ENCODE measurements around the gene NAPG.

Gene NAPG

GRCh38 chr18:10525697-10526560 is at the start of gene NAPG:
Gene NAPG (plus strand): TSS chr18:10526027. CDS start chr18:10526103, 76 bp downstream.
- H3K4me3 ChIP-seq (ENCODE audit: low read depth, low read length): peak within 1 kb of the TSS; percentile 99
- DNase-seq (ENCODE audit: low read depth): peak; percentile 94
- TF ChIP-seq, protein P1, sequence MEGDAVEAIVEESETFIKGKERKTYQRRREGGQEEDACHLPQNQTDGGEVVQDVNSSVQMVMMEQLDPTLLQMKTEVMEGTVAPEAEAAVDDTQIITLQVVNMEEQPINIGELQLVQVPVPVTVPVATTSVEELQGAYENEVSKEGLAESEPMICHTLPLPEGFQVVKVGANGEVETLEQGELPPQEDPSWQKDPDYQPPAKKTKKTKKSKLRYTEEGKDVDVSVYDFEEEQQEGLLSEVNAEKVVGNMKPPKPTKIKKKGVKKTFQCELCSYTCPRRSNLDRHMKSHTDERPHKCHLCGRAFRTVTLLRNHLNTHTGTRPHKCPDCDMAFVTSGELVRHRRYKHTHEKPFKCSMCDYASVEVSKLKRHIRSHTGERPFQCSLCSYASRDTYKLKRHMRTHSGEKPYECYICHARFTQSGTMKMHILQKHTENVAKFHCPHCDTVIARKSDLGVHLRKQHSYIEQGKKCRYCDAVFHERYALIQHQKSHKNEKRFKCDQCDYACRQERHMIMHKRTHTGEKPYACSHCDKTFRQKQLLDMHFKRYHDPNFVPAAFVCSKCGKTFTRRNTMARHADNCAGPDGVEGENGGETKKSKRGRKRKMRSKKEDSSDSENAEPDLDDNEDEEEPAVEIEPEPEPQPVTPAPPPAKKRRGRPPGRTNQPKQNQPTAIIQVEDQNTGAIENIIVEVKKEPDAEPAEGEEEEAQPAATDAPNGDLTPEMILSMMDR (IDR thresholded peaks at IDR 0.05; ENCODE audit: low read depth, low read length): no peak
- TF ChIP-seq MYC (IDR thresholded peaks at IDR 0.05; ENCODE audit: low read depth, low read length) (peak; percentile 63), POLR2A (IDR thresholded peaks at IDR 0.05; ENCODE audit: extremely low read depth, insufficient read length) (peak; percentile 30), MAX (IDR thresholded peaks at IDR 0.05; ENCODE audit: low read depth, low read length) (peak; percentile 47; the same call in 1 of the 2 replicates)

DNA sequence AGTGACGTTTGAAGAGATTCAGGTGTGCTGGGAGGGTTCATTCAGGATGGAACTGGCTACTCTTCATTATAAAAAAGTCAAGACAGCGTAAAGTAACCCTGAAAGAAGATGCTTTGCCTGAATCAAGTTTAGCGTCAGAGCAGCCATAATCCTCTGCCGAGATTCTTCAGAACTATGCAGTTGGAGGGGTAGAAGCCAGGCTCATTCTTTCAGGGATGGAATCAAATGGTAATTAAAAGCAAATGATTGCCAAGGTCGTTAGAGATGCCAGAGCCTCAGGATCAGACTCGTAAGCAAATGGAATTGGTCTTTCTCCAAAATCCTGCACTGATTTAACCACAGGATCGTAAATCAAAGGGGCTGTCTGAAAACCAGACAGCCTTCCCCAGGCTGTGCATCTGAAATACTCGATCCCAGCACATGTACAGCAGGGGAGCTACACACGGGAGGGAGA is 49.5 kb upstream of the NAPG start:
- no peak for DNase-seq (ENCODE audit: low read depth)
- H3K4me3 ChIP-seq (ENCODE audit: low read depth, low read length): no peak overlapping the region

DNA sequence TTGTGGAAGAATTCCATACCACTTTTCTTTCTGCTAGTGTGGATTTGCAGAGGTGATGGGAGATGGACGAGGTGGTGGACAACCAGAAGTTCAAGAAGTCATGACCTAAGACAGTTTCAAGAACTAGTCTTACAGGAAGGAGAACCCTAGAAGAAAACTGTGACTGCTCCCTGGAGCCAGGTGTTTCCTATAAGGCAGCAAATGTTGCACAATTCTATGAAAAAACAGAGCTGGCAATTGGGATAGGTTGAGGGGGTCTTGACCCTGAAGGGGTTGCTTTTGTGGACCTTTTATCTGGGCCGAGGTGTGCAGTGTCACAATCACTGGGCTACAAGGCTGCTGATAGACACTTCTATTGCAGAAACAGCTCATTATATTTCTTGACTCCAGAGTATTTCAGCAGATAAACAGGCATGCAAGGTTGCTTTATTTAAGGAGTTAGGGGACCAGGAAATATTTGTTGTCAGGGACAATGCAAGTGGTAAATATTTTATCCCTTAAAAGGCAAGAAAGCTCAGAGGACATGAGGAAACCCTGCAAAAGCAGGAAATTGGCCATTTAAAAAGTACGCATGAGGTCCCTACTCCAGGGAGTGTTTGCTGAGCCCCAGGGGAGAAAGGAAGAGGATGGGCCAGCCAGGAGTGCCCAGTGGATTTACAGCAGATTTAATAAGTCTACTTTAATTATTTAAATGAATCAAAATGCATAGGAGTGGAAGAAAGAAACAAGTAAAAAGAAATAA is 48.5 kb upstream of the NAPG start:
- TF ChIP-seq, protein P1 (IDR thresholded peaks at IDR 0.05; ENCODE audit: low read depth, low read length): no peak
- TF ChIP-seq MYC (IDR thresholded peaks at IDR 0.05; ENCODE audit: low read depth, low read length) (no peak), MAX (IDR thresholded peaks at IDR 0.05; ENCODE audit: low read depth, low read length) (no peak), POLR2A (IDR thresholded peaks at IDR 0.05; ENCODE audit: extremely low read depth, insufficient read length) (no peak)
- no peak for DNase-seq (ENCODE audit: low read depth)
- H3K4me3 ChIP-seq (ENCODE audit: low read depth, low read length): no peak overlapping the region

More for the DNA sequence above, 49.5 kb upstream of the NAPG start:
- TF ChIP-seq MAX (IDR thresholded peaks at IDR 0.05; ENCODE audit: low read depth, low read length): no peak
- no peak for TF ChIP-seq POLR2A (IDR thresholded peaks at IDR 0.05; ENCODE audit: extremely low read depth, insufficient read length)
- TF ChIP-seq, protein P1 (IDR thresholded peaks at IDR 0.05; ENCODE audit: low read depth, low read length): no peak
- no peak for TF ChIP-seq MYC (IDR thresholded peaks at IDR 0.05; ENCODE audit: low read depth, low read length)

GRCh38 chr18:10477863-10478260 is 48.0 kb upstream of the NAPG start:
- H3K4me3 ChIP-seq (ENCODE audit: low read depth, low read length): no peak overlapping the region
- DNase-seq (ENCODE audit: low read depth): no peak
- TF ChIP-seq POLR2A (IDR thresholded peaks at IDR 0.05; ENCODE audit: extremely low read depth, insufficient read length): no peak
- TF ChIP-seq MAX (IDR thresholded peaks at IDR 0.05; ENCODE audit: low read depth, low read length): no peak
- TF ChIP-seq MYC (IDR thresholded peaks at IDR 0.05; ENCODE audit: low read depth, low read length): no peak
- TF ChIP-seq, protein P1 (IDR thresholded peaks at IDR 0.05; ENCODE audit: low read depth, low read length): no peak

- no peak overlapping the region for H3K4me3 ChIP-seq (ENCODE audit: low read depth, low read length)
- DNase-seq (ENCODE audit: low read depth): no peak
- no peak for TF ChIP-seq MYC (IDR thresholded peaks at IDR 0.05; ENCODE audit: low read depth, low read length)
Measured at GRCh38 chr18:10481831-10482230, 44.0 kb upstream of the NAPG start.
